NCI-H510A treated with DMSO at 0.1 percent for 48 hours (cell line): ENCODE measurements around the gene HEBP2.
A peak's percentile ranks its signal among the peaks of the same experiment; 100 is the strongest.
"Not testable (repeated sequence)": the region's sequence is repeated elsewhere in the genome, so short reads cannot be mapped to it uniquely, and the experiment has no call there.

Experiments used
- DNase-seq: peaks from one replicate; lab custom pipeline; 2025; lab: John Stamatoyannopoulos, UW

The HEBP2 gene

GRCh38 chr6:138424004-138424904 is 20.2 kb downstream of the HEBP2 start:
- no peak for DNase-seq

- DNase-seq: not testable (repeated sequence)
Measured at GRCh38 chr6:138425256-138425655, 21.2 kb downstream of the HEBP2 start.

- no peak for DNase-seq
Measured at GRCh38 chr6:138426500-138427123, 22.6 kb downstream of the HEBP2 start.

- DNase-seq: no peak
Measured at GRCh38 chr6:138427701-138428100, 23.7 kb downstream of the HEBP2 start.

- peak; percentile 63 for DNase-seq
Measured at GRCh38 chr6:138428944-138429598, 25.0 kb downstream of the HEBP2 start.

- no peak for DNase-seq
Measured at GRCh38 chr6:138429761-138430160, 25.7 kb downstream of the HEBP2 start.

- DNase-seq: no peak
Measured at GRCh38 chr6:138430361-138431145, 26.5 kb downstream of the HEBP2 start.

GRCh38 chr6:138431256-138432062 is 27.4 kb downstream of the HEBP2 start:
- DNase-seq: no peak

GRCh38 chr6:138432063-138432356 is 28.0 kb downstream of the HEBP2 start:
- DNase-seq: no peak

GRCh38 chr6:138434096-138434495 is 30.1 kb downstream of the HEBP2 start:
- DNase-seq: no peak

GRCh38 chr6:138434925-138435324 is 30.9 kb downstream of the HEBP2 start:
- no peak for DNase-seq

GRCh38 chr6:138439546-138439945 is 35.5 kb downstream of the HEBP2 start:
- DNase-seq: no peak

GRCh38 chr6:138440296-138440695 is 36.3 kb downstream of the HEBP2 start:
- DNase-seq: no peak

GRCh38 chr6:138440758-138441357 is 36.8 kb downstream of the HEBP2 start:
- DNase-seq: no peak

GRCh38 chr6:138441965-138442364 is 37.9 kb downstream of the HEBP2 start:
- no peak for DNase-seq

- no peak for DNase-seq
Measured at GRCh38 chr6:138442663-138443062, 38.6 kb downstream of the HEBP2 start.

- no peak for DNase-seq
Measured at GRCh38 chr6:138443979-138444378, 40.0 kb downstream of the HEBP2 start.

- no peak for DNase-seq
Measured at GRCh38 chr6:138446821-138447220, 42.8 kb downstream of the HEBP2 start.

- no peak for DNase-seq
Measured at GRCh38 chr6:138450445-138450844, 46.4 kb downstream of the HEBP2 start.

GRCh38 chr6:138451043-138451442 is 47.0 kb downstream of the HEBP2 start:
- no peak for DNase-seq
